ENCODE measurements around the gene HLCS.

The HLCS gene

DNA sequence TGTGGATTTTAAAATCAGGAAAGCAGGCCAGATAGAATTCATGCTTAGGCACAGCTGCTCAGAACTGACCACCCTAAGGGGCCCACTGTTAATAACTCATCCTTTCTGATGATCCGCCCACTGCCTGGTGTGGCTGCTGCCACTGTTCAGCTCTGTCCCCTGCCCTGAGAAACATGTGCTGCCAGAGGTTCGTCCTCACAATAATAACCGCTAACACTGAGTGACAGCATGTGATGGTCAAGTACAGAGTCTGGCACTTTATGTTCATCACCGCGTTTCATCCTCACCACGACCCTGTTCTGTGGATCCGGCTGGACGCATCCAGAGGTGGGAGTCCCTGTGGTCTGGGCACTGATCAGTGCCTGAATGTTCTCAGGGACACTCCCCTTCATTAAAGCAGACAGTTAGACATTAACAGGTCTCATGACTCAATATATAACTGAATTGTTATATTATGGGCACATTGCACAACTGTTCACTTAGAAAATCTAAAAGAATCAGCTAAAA lies 159.0 kb downstream of the HLCS start:
- H3K27me3 Mint-ChIP-seq (ENCODE audit: low read depth), result no peaks in the 10 kb centered on the region
- H3K27ac Mint-ChIP-seq, result peak overlapping the region; percentile 91 to 99 (median 98)
- H3K4me1 Mint-ChIP-seq, result peaks cover 19% of the 10 kb centered on the region
- H3K4me3 Mint-ChIP-seq, result peak overlapping the region; percentile 38 to 62 (median 51)
- TF ChIP-seq, protein P1, sequence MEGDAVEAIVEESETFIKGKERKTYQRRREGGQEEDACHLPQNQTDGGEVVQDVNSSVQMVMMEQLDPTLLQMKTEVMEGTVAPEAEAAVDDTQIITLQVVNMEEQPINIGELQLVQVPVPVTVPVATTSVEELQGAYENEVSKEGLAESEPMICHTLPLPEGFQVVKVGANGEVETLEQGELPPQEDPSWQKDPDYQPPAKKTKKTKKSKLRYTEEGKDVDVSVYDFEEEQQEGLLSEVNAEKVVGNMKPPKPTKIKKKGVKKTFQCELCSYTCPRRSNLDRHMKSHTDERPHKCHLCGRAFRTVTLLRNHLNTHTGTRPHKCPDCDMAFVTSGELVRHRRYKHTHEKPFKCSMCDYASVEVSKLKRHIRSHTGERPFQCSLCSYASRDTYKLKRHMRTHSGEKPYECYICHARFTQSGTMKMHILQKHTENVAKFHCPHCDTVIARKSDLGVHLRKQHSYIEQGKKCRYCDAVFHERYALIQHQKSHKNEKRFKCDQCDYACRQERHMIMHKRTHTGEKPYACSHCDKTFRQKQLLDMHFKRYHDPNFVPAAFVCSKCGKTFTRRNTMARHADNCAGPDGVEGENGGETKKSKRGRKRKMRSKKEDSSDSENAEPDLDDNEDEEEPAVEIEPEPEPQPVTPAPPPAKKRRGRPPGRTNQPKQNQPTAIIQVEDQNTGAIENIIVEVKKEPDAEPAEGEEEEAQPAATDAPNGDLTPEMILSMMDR (IDR thresholded peaks at IDR 0.05; ENCODE audit: unreplicated experiment in 3 of 3), result no peak
- H3K9me3 Mint-ChIP-seq, result no peaks in the 10 kb centered on the region
- H3K36me3 Mint-ChIP-seq (ENCODE audit: low read depth), result no peaks in the 10 kb centered on the region

DNA sequence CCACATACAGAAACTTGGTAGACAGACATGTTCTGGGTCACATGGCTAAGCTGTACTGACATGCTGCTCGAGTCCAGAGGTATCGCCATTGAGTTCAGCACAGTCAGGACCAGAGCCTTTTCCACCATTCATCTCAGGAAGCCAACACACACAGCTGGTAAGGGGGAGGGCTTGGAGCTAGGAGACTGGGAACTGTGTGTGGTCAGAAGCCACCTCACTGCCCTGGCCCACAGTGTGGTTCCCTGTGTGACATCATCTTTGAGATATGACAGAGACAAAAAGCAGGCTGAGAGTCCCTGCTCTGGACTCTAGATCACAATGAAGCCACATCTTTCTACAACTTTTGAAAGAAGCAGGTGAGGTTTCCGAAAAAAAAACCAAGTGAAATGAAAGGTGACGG lies 160.4 kb downstream of the HLCS start:
- Mint-ChIP-seq H3K36me3 (ENCODE audit: low read depth) (no peaks in the 10 kb centered on the region), H3K9me3 (no peaks in the 10 kb centered on the region), H3K4me1 (peaks cover 19% of the 10 kb centered on the region), H3K4me3 (no peak overlapping the region), H3K27me3 (ENCODE audit: low read depth) (no peaks in the 10 kb centered on the region), H3K27ac (peak overlapping the region; percentile 91 to 99 (median 98))
- TF ChIP-seq, protein P1 (IDR thresholded peaks at IDR 0.05; ENCODE audit: unreplicated experiment in 3 of 3), result no peak

DNA sequence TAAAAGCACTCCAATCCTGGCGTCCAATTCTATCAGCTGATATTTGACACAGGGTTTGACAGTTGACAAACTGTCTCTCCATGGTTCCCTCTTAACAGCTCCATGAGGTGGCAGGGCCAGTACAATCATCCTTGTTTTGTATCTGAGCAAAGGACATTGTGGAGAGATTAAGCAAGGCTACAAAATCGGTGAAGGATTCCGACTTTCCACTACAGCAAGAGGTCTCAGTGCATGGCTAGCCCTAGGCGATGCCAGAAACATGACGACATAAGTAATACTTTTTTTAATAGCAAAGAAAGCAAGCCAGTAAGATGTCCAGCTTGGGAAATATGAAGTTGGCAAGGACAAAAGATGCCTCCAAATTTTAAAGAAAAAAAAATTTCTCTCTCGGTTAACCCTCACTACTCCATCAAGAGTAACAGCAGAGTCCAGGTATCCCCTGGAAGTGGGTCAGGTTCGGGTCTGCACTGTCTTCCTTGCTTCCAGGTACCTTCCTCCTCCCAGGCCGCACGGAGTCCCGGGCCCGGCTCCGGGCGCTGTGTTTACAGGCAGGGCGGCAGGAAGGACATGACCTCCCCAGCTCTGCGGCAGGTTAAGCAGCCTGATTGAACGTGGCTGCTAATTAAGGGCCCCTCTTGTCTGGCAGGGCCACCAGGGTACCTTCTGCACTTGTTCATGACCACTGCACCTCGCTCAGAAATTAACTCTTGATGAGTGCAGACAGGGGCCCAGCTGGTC lies 161.4 kb downstream of the HLCS start:
- H3K36me3 Mint-ChIP-seq (ENCODE audit: low read depth), result peaks cover 4% of the 10 kb centered on the region
- peak overlapping the region; percentile 54 to 98 (median 91) for H3K27ac Mint-ChIP-seq
- no peak overlapping the region for H3K4me3 Mint-ChIP-seq
- H3K4me1 Mint-ChIP-seq, result peaks cover 19% of the 10 kb centered on the region
- TF ChIP-seq, protein P1 (IDR thresholded peaks at IDR 0.05; ENCODE audit: unreplicated experiment in 3 of 3), result no peak
- H3K9me3 Mint-ChIP-seq, result no peaks in the 10 kb centered on the region
- H3K27me3 Mint-ChIP-seq (ENCODE audit: low read depth), result no peaks in the 10 kb centered on the region

DNA sequence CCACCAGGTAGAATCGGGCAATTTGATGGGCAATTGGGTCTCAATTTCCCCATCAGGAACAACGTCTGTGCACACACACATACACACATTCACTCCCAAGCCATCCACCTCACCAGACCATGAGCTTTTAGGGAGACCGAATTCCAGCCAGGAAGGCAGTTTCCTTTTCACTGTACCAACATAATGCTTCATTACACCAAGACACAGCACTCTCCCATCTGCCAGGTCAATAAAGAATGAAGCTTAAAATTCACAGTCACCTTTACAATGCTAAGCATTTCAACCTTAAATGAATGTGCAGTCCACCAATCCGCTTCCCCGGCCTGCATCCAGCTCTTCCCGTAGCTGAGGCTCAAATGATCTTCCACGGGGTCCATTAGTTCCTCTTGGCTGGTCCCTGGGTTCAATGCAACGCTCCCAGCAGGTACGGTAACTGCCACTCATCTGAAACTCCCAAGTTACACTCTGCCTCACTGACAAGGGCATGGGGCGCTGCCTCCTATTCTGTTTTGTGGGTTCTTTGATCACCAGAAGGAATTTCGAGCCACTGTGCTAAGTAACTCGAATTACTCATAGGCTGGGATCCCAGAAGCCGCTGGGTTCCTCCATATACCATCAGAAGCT lies 162.5 kb downstream of the HLCS start:
- Mint-ChIP-seq H3K4me1 (peaks cover 19% of the 10 kb centered on the region), H3K27me3 (ENCODE audit: low read depth) (no peaks in the 10 kb centered on the region), H3K4me3 (peak overlapping the region in 1 of 3 experiments; percentile 8), H3K36me3 (ENCODE audit: low read depth) (peaks cover 7% of the 10 kb centered on the region), H3K9me3 (peaks cover 8% of the 10 kb centered on the region), H3K27ac (peak overlapping the region; percentile 48 to 98 (median 54))
- TF ChIP-seq, protein P1 (IDR thresholded peaks at IDR 0.05; ENCODE audit: unreplicated experiment in 3 of 3), result no peak

DNA sequence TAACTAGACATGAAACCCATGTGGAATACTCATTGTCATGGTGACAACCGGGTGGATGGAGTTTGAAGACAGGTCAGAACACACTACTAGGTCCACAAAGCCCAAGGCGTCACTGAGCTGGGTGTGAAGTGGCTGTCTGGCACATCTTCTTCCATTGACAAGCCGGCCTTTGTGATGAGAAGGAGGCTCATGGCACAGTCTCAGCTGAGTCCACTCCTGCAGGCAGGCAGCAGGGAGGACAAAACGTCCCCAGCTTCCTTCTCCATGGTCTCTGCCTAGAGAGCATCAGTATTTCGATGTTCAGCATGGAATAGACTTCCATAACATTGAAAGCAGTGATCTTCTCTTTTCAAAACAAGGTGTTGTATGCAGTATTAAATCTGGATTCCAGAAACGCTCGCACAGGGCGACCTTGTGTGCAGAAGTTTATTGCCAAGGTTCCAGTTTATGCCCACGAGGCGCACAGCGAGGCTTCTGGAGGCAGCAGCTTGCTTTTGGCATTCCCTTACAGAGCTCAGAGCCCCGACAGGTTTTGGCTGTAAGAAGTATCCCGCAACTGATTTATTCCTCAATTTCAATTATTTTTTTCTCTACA lies 163.3 kb downstream of the HLCS start:
- no peak overlapping the region for H3K4me3 Mint-ChIP-seq
- no peaks in the 10 kb centered on the region for H3K27me3 Mint-ChIP-seq (ENCODE audit: low read depth)
- peak overlapping the region; percentile 48 to 98 (median 48) for H3K27ac Mint-ChIP-seq
- H3K4me1 Mint-ChIP-seq, result peaks cover 19% of the 10 kb centered on the region
- H3K9me3 Mint-ChIP-seq, result peaks cover 14% of the 10 kb centered on the region
- peaks cover 12% of the 10 kb centered on the region for H3K36me3 Mint-ChIP-seq (ENCODE audit: low read depth)
- TF ChIP-seq, protein P1 (IDR thresholded peaks at IDR 0.05; ENCODE audit: unreplicated experiment in 3 of 3), result no peak
